ENCODE results near the gene PAQR7.

GRCh38 chr1:25858906-25859789 is 16.4 kb downstream of the PAQR7 start, which contains the start of gene AUNIP:
- TF ChIP-seq CTCF (IDR thresholded peaks at IDR 0.05; ENCODE audit: low read depth, low read length) (no peak), EZH2phosphoT487 (IDR thresholded peaks at IDR 0.05; ENCODE audit: low read depth) (no peak)
